DND-41 (cell line): ENCODE results near the gene EBF4.

Experiments
- EZH2 ChIP-seq: IDR thresholded peaks from 3 replicates; pipeline ENCODE4 v1.6.1; 2012; ENCODE audit warnings: borderline replicate concordance, low read depth, mild to moderate bottlenecking, moderate library complexity, low read length, inconsistent platforms; ENCODE audit not compliant: severe bottlenecking
- TF ChIP-seq, protein P1 (sequence below): IDR thresholded peaks from 2 replicates; pipeline ENCODE4 v1.5.1; 2012; ENCODE audit warnings: borderline replicate concordance, low read length, moderate library complexity, mild to moderate bottlenecking; ENCODE audit not compliant: poor library complexity, severe bottlenecking; ENCODE audit errors: extremely low read depth

DNA sequence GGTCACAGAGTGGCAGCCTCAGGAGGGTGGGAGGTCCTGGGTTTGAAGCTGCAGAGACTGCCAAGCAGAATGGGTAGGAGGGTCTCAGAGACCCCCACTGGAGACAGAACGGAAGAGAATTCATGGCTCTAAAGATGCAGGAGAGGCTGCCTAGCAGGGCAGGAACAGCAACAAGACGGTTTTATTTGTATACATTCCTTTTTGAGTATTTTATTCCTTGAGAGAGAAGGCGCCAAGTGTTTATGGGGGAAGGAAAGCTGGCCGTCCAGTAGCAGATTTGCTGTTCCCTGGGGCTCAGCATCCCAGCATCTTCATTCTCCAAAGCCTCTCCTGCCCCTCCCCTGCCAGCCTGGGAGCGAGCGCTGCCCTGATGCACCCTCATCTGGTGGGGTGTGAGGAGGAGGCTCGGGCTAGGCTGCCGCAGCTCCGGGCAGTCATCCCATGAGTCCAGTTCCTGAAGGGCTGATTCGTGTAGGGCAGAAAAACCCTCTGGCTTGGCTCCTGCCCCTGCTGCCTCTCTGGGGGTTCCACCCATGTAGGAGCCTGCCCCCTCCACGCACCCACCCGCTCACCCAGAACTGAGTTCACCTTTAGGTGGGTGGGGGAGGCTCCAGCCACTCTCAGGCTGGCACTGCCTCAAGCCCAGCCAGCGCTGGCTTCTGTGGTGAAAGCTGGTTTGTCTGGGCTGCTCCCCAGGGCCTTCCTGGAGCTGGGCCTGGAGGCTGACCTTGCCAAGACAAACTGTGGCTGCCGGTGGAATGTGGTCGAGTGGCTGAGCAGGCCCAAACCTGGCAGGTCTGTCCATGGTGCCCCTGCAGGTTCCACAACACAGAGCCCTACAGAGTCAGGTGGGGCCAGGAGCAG lies 75.4 kb downstream of the EBF4 start:
- no peak for TF ChIP-seq EZH2
- TF ChIP-seq, protein P1, sequence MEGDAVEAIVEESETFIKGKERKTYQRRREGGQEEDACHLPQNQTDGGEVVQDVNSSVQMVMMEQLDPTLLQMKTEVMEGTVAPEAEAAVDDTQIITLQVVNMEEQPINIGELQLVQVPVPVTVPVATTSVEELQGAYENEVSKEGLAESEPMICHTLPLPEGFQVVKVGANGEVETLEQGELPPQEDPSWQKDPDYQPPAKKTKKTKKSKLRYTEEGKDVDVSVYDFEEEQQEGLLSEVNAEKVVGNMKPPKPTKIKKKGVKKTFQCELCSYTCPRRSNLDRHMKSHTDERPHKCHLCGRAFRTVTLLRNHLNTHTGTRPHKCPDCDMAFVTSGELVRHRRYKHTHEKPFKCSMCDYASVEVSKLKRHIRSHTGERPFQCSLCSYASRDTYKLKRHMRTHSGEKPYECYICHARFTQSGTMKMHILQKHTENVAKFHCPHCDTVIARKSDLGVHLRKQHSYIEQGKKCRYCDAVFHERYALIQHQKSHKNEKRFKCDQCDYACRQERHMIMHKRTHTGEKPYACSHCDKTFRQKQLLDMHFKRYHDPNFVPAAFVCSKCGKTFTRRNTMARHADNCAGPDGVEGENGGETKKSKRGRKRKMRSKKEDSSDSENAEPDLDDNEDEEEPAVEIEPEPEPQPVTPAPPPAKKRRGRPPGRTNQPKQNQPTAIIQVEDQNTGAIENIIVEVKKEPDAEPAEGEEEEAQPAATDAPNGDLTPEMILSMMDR: no peak
